A673 (cell line): Measurements from ENCODE around the gene PELI1. TPM values are rescaled to one million over a fixed set of nuclear protein-coding genes. Genes with fewer than 3 reads are reported as not detected.
A peak's percentile ranks its signal among the peaks of the same experiment; 100 is the strongest.

Experiments
- Bru-seq: library from RNA; stranded (reverse); fragments of 400-500 nt; gene quantifications from one replicate; lab custom pipeline; 2021; lab: Mats Ljungman, UMichigan
- BruChase-seq, 2 experiments: library from RNA; stranded (reverse); fragments of 400-500 nt; gene quantifications; one replicate each; lab custom pipeline; 2021; lab: Mats Ljungman, UMichigan
- BruUV-seq: library from RNA; stranded (reverse); fragments of 400-500 nt; replicated peaks from 2 replicates; lab custom pipeline; 2021; lab: Mats Ljungman, UMichigan
- CTCF ChIA-PET: fragments of 300-600 bp; sonication (Branson Sonifier 250); formaldehyde crosslinking; loops from one replicate; lab custom pipeline; 2022; ENCODE audit warnings: antibody characterized with exemption; lab: Charles Lee
- POLR2A ChIA-PET: fragments of 300-600 bp; sonication (Branson Sonifier 250); formaldehyde crosslinking; loops from one replicate; lab custom pipeline; 2022; ENCODE audit warnings: antibody characterized with exemption; ENCODE audit not compliant: low non-redundant PET; lab: Charles Lee
- DNase-seq: peaks from one replicate; pipeline ENCODE4 v3.0.0-alpha.2; 2015; ENCODE audit warnings: low spot score
- H3K27ac ChIP-seq: fragments of 200-600 bp; sonication (generic); 2 replicates; pipeline ENCODE4 v1.5.1; 2016; ENCODE audit warnings: mixed run types, low read depth, mild to moderate bottlenecking, mixed read lengths, antibody characterized with exemption, low read length; ENCODE audit not compliant: poor library complexity, severe bottlenecking
- H3K27me3 ChIP-seq: fragments of 200-600 bp; sonication (generic); replicated peaks from 2 replicates; pipeline ENCODE4 v1.6.1; 2017; ENCODE audit warnings: mixed run types, low read depth, mild to moderate bottlenecking, mixed read lengths, antibody characterized with exemption, low read length; ENCODE audit not compliant: insufficient read depth, poor library complexity
- H3K36me3 ChIP-seq: fragments of 200-600 bp; sonication (generic); 2 replicates; pipeline ENCODE4 v1.6.1; 2016; ENCODE audit warnings: mixed run types, mild to moderate bottlenecking, mixed read lengths, antibody characterized with exemption, low read length; ENCODE audit not compliant: insufficient read depth, poor library complexity, severe bottlenecking
- H3K4me1 ChIP-seq: fragments of 200-600 bp; sonication (generic); 2 replicates; pipeline ENCODE4 v1.6.1; 2017; ENCODE audit warnings: mixed run types, mild to moderate bottlenecking, mixed read lengths, antibody characterized with exemption, low read length; ENCODE audit not compliant: insufficient read depth, poor library complexity, severe bottlenecking
- H3K4me3 ChIP-seq: fragments of 200-600 bp; sonication (generic); 2 replicates; pipeline ENCODE4 v1.5.1; 2016; ENCODE audit warnings: low read depth, mixed run types, mild to moderate bottlenecking, mixed read lengths, low read length; ENCODE audit not compliant: poor library complexity, severe bottlenecking
- H3K9me3 ChIP-seq: fragments of 200-600 bp; sonication (generic); 2 replicates; pipeline ENCODE4 v1.6.1; 2016; ENCODE audit warnings: mixed run types, low read depth, mild to moderate bottlenecking, mixed read lengths, antibody characterized with exemption, low read length; ENCODE audit not compliant: poor library complexity, severe bottlenecking
- CTCF ChIP-seq: fragments of 300-800, 200-600 bp; sonication (generic); conservative IDR thresholded peaks from 2 replicates; pipeline ENCODE4 v1.5.1; 2017; ENCODE audit warnings: low read depth, mild to moderate bottlenecking, antibody characterized with exemption, low read length, moderate library complexity, mixed read lengths
- EZH2 ChIP-seq: fragments of 200-600 bp; sonication (generic); IDR thresholded peaks from 2 replicates; pipeline ENCODE4 v1.6.1; 2017; ENCODE audit warnings: borderline replicate concordance, low read depth, mild to moderate bottlenecking, mixed read lengths, antibody characterized with exemption, low read length; ENCODE audit not compliant: poor library complexity, severe bottlenecking
- intact Hi-C: fragments of 100-400 bp; cut with micrococcal nuclease; formaldehyde crosslinking; loops from one replicate; pipeline ENCODE4 v1.10.0; 2022; ENCODE audit not compliant: unreplicated experiment
- long read RNA-seq: library from polyadenylated mRNA; stranded (forward); transcript quantifications from one replicate; pipeline ENCODE4 v2.0.0, GENCODE V29; 2022
- total RNA-seq: library from RNA; stranded (reverse); gene quantifications from 2 replicates; pipeline ENCODE4 v1.2.3, GENCODE V29; 2021

The PELI1 gene
- total RNA-seq (35.1 and 36.9 TPM in 2 replicates), Bru-seq, nascent RNA (percentile 91 among the genes with signal in this experiment), BruChase-seq, experiment 1, labeled RNA remaining after a 2-hour chase (percentile 88 among the genes with signal in this experiment), BruChase-seq, experiment 2, labeled RNA remaining after a 6-hour chase (percentile 66 among the genes with signal in this experiment)
- long read RNA-seq, transcript PELI1-201 (7 exons, 3,750 nt) = major isoform, 36 of 44 reads
- long read RNA-seq, partial matches to known transcripts = 3 of 44 reads
- long read RNA-seq, other reads (novel, unspliced or antisense) = 5 of 44 reads

- intact Hi-C loops = loop anchor here (5.0 kb wide), 1 partner anchor 128 kb away; no protein-coding TSS in a partner anchor
- peak; percentile 98 for DNase-seq
- Histone ChIP-seq H3K4me1 (peaks cover 32% of the 10 kb centered on the region), H3K27ac (peak within 1 kb of the TSS; percentile 90), H3K9me3 (no peaks in the 10 kb centered on the region), H3K27me3 (no peaks in the 10 kb centered on the region), H3K4me3 (peak within 1 kb of the TSS; percentile 92), H3K36me3 (no peaks in the 10 kb centered on the region)
- CTCF ChIA-PET = interaction anchor here (1.3 kb wide), 1 partner anchor 168 kb away, joined by 3 read pairs; no protein-coding TSS in a partner anchor
- TF ChIP-seq CTCF = peak; percentile 46
- no peak for TF ChIP-seq EZH2
- POLR2A ChIA-PET = no interaction called here
- no TSS peak for BruUV-seq
These were observed at the start of gene PELI1 for GRCh38 chr2:64144057-64145013. TSS of gene PELI1 (minus strand) at chr2:64144420. CDS start at chr2:64108310, 36,110 bp downstream.

- Histone ChIP-seq H3K36me3 (no peaks in the 10 kb centered on the region), H3K4me3 (no peak overlapping the region), H3K27me3 (no peaks in the 10 kb centered on the region), H3K4me1 (peaks cover 32% of the 10 kb centered on the region), H3K9me3 (no peaks in the 10 kb centered on the region), H3K27ac (no peak overlapping the region)
- ChIA-PET CTCF (no interaction called here), POLR2A (no interaction called here)
- DNase-seq = no peak
- intact Hi-C loops = no loop called here
- BruUV-seq = no TSS peak
- TF ChIP-seq CTCF = no peak
- no peak for TF ChIP-seq EZH2
These were observed 49.3 kb upstream of the PELI1 start for GRCh38 chr2:64193491-64193890.

GRCh38 chr2:64192664-64193105 is 48.5 kb upstream of the PELI1 start:
- no peaks in the 10 kb centered on the region for H3K9me3 ChIP-seq
- no TSS peak for BruUV-seq

More at GRCh38 chr2:64192664-64193105, 48.5 kb upstream of the PELI1 start:
- ChIA-PET POLR2A (no interaction called here), CTCF (no interaction called here)
- TF ChIP-seq EZH2 (no peak), CTCF (no peak)
- H3K27ac ChIP-seq = no peak overlapping the region
- H3K4me1 ChIP-seq = peaks cover 40% of the 10 kb centered on the region
- no peak for DNase-seq
- H3K27me3 ChIP-seq = no peaks in the 10 kb centered on the region
- no peaks in the 10 kb centered on the region for H3K36me3 ChIP-seq
- no peak overlapping the region for H3K4me3 ChIP-seq
- intact Hi-C loops = no loop called here
